Central memory CD8-positive, alpha-beta T cell (primary cell): ENCODE measurements around the gene KRT77.

ENCODE experiments used
- ATAC-seq: fragments of 150-1000 bp; cut with Tn5 transposase; replicated peaks from 2 replicates; pipeline ENCODE4 v1.10.0; 2022; ENCODE audit warnings: mild to moderate bottlenecking, moderate FRiP score, moderate number of reproducible peaks; ENCODE audit not compliant: poor library complexity, severe bottlenecking; ENCODE audit errors: extremely low read depth
- DNase-seq, 2 donors: peaks; one replicate each; pipeline ENCODE4 v3.0.0; 2021; ENCODE audit warnings: low spot score in 2 of 2
- H3K27ac Mint-ChIP-seq: one replicate; pipeline ENCODE4 v1.8.0; 2022; ENCODE audit warnings: low read depth, mild to moderate bottlenecking, moderate library complexity, mixed read lengths
- H3K27me3 Mint-ChIP-seq: one replicate; pipeline ENCODE4 v1.8.0; 2022; ENCODE audit warnings: mixed read lengths
- H3K36me3 Mint-ChIP-seq: one replicate; pipeline ENCODE4 v1.8.0; 2022; ENCODE audit warnings: mild to moderate bottlenecking, moderate library complexity, mixed read lengths; ENCODE audit not compliant: insufficient read depth
- H3K4me1 Mint-ChIP-seq: one replicate; pipeline ENCODE4 v1.8.0; 2022; ENCODE audit warnings: mixed read lengths
- H3K4me3 Mint-ChIP-seq: one replicate; pipeline ENCODE4 v1.8.0; 2022; ENCODE audit warnings: mild to moderate bottlenecking, moderate library complexity, mixed read lengths
- H3K9me3 Mint-ChIP-seq: one replicate; pipeline ENCODE4 v1.8.0; 2022; ENCODE audit warnings: mixed read lengths

The KRT77 gene

DNA sequence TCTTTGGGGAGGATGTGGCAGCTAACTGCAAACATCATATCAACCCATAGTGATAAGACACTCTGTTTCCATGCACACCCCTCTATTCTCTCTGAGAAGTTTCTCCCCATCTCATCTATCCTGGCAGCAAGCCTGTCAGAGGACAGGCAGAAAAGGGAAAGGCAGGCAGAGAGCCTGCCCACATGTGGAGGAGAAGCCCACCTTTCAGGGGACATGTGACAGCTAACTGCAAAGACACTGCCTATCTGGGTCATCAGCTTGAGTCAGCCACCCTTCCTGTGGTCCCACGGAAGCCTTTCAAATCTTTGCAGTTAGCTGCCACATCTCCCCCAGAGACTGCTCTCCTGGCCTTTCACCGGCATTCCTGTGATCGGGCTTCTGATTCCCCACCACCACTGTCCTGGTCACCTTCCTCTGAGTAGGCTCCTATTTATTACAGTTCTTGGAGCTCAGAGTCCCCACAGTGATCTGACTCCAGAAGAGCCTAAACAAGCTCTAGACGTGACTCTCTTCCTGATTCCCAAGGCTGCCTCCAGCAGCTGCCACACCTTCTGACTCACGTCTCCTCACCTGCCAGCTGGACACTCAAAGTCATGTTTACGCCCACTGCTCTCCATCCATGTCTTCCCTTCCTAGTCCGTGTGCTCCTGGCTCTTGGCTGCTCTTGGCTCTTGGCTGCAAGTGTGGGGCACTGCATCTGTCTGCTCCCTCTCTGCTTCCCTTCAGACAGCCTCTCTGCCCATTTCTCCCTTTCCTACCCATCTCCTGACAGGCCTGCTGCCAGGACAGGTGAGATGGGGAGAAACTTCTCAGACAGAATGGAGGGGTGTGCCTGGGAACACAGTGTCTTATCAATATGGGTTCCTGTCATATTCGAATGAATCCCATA is 15.6 kb downstream of the KRT77 start:
- peaks cover 34% of the 10 kb centered on the region for H3K4me1 Mint-ChIP-seq
- H3K36me3 Mint-ChIP-seq = peaks cover 8% of the 10 kb centered on the region
- H3K27ac Mint-ChIP-seq = peak overlapping the region; percentile 14
- H3K4me3 Mint-ChIP-seq = no peak overlapping the region
- H3K9me3 Mint-ChIP-seq = no peaks in the 10 kb centered on the region
- DNase-seq (no peak), ATAC-seq (no peak)
- H3K27me3 Mint-ChIP-seq = peaks cover 25% of the 10 kb centered on the region

DNA sequence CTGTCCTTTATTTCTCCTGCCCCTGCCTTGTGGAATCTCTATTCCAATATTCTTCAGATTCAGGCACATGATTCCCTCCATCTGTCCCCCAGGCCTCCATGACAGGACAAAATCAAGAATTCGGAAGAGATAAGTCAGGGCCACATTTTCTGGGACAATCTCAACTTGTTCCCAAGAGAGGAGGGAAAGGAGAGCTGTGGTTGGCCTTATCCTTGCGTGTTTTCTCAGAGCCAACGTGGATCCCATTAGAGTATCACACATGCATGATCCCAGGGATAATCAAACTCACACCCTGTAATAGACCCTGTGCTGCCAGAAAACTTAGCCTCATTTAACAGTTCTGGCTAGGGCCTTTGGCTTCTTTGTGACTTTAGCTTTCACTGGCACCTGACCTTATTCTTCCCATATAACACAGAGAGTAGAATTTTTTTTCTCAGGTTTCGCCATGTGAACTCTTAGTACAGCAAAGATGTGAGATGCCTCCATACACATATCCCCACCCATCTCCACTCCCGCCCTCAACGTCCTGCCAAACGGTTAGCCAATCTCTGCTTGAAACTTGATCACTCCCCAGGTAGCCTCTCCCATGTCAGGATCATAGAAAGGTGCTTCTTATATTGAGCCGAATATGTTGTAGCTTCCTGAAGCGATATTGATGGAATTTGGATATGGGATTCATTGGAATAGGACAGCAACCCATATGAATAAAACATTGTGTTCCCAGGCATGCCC is 16.4 kb downstream of the KRT77 start:
- no peak for DNase-seq
- peaks cover 35% of the 10 kb centered on the region for H3K4me1 Mint-ChIP-seq
- no peak overlapping the region for H3K4me3 Mint-ChIP-seq
- no peaks in the 10 kb centered on the region for H3K9me3 Mint-ChIP-seq
- H3K36me3 Mint-ChIP-seq = peaks cover 6% of the 10 kb centered on the region
- no peak overlapping the region for H3K27ac Mint-ChIP-seq
- ATAC-seq = no peak
- peaks cover 20% of the 10 kb centered on the region for H3K27me3 Mint-ChIP-seq

GRCh38 chr12:52686063-52686462 is 17.3 kb downstream of the KRT77 start:
- peaks cover 35% of the 10 kb centered on the region for H3K4me1 Mint-ChIP-seq
- no peak for DNase-seq

DNA sequence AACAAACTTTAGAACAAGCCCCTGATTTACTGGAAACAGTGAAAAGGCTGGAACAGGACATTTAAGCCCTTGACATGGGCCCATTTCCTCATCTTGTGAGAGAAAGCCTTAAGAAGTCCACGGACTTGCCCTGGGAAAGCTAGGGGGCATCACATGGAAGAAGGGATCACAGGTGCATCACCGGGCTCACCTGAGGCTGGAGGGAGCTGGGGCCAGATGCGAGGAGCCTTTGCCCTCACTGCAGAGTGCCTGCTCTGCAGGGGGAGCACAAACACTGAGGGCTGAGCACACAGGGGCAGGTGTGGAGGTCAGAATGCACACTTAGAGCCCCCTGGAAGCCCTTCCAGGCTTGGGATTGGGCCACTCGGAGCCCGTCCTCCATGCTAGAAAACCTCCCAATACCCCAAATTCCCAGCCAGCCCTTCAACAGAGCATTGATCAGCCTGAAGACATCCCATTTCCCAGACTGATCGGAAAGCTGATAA is 17.9 kb downstream of the KRT77 start:
- no peak overlapping the region for H3K27ac Mint-ChIP-seq
- H3K36me3 Mint-ChIP-seq = no peaks in the 10 kb centered on the region
- H3K9me3 Mint-ChIP-seq = no peaks in the 10 kb centered on the region
- no peak overlapping the region for H3K4me3 Mint-ChIP-seq
- DNase-seq (no peak), ATAC-seq (no peak)
- peaks cover 20% of the 10 kb centered on the region for H3K27me3 Mint-ChIP-seq
- H3K4me1 Mint-ChIP-seq = peaks cover 33% of the 10 kb centered on the region

More at GRCh38 chr12:52686063-52686462, 17.3 kb downstream of the KRT77 start:
- Mint-ChIP-seq H3K27me3 (peaks cover 20% of the 10 kb centered on the region), H3K36me3 (no peaks in the 10 kb centered on the region), H3K27ac (no peak overlapping the region), H3K9me3 (no peaks in the 10 kb centered on the region), H3K4me3 (no peak overlapping the region)
- no peak for ATAC-seq

DNA sequence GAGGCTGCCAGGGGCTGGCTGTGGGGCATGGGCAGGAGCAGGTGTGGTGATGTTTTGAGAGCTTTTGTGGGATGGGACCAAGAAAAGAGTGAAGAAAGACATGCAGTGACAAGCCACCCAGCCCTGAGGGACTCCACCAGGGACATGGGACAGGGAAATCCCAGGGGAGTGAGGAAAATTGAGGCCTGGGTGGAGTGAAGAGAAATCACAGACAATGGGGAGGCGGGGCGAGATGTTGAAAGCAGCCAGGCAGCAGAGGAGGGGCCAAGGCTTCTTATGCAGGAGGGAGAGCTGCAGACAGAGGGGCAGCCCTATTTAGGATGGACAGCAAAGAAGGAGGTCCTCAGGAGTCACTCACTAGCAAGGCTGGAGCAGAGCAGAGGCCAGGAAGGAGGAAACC is 18.9 kb downstream of the KRT77 start:
- H3K4me3 Mint-ChIP-seq = no peak overlapping the region
- no peak for DNase-seq
- no peaks in the 10 kb centered on the region for H3K36me3 Mint-ChIP-seq
- peaks cover 20% of the 10 kb centered on the region for H3K27me3 Mint-ChIP-seq
- H3K9me3 Mint-ChIP-seq = no peaks in the 10 kb centered on the region
- peak overlapping the region; percentile 30 for H3K27ac Mint-ChIP-seq
- no peak for ATAC-seq
- H3K4me1 Mint-ChIP-seq = peaks cover 38% of the 10 kb centered on the region

DNA sequence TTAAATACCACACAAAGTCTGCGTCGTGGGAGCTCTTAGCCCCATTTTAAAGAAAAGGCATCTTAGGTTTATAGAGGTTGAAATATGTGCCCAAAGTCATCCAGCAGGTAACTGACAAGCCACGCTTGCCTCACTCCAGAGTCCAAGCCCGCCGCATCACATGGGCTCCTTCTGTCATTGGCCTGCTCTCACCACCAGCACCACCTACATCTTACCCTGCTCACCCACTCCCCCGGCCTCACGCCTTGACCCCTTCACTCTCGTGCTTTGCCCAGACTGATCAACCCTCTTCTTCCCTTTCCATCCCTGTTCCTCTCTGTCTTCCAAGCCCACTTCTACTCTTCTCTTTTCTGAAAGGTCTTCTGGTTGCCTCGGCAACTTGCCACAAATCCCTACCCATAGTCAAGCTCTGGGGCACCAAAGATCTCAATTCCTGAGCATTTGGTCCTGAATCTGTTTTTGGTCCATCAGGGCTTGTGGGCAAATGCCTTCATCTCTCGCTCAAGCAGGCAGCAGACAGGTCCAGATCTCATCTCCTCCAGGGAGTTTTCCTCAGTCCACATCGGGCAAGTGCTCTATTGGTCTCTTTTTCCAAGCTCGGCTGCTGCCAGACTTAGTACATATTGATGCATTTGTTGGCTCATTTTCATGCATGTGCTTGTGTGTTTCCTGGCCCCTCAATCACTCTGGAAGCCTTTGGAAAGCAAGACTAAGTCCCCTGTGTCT is 19.6 kb downstream of the KRT77 start:
- peaks cover 18% of the 10 kb centered on the region for H3K27me3 Mint-ChIP-seq
- no peak for ATAC-seq

DNA sequence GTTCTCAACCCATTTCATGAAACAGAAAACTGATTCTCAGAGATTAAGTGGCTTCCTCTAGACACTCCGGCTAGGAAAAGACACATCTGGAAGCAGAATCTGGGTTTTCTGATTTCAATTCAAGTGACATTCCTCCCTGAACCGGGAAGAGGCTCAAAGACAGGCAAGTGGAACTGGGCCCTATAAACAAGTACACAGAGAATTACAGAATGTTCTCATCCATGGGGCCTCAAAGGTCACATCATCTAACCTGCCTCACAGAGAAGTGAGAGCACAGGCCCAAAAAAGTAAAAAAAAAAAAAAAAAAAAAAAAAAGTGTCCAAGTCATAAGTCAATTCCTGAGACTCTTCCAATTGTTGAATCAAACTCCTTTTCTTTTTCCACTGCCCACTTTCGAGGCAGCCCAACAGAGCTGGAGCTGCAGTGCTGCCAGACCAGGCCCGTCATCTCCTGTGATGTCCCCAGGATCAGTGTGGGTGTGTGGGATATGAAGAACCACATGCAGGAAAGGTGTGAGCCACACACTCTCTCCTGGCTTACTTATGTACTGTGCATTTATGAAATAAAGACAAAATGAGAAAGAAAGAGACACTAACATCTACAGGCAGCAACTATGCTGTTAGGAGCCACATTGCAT is 20.3 kb downstream of the KRT77 start:
- H3K36me3 Mint-ChIP-seq = no peaks in the 10 kb centered on the region
- DNase-seq (no peak), ATAC-seq (no peak)
- peaks cover 16% of the 10 kb centered on the region for H3K27me3 Mint-ChIP-seq
- H3K9me3 Mint-ChIP-seq = no peaks in the 10 kb centered on the region
- no peak overlapping the region for H3K27ac Mint-ChIP-seq
- H3K4me1 Mint-ChIP-seq = peaks cover 37% of the 10 kb centered on the region
- no peak overlapping the region for H3K4me3 Mint-ChIP-seq

More for the DNA sequence above, 19.6 kb downstream of the KRT77 start:
- Mint-ChIP-seq H3K27ac (peak overlapping the region; percentile 30), H3K9me3 (no peaks in the 10 kb centered on the region), H3K36me3 (no peaks in the 10 kb centered on the region), H3K4me1 (peaks cover 38% of the 10 kb centered on the region), H3K4me3 (no peak overlapping the region)
- DNase-seq = no peak

DNA sequence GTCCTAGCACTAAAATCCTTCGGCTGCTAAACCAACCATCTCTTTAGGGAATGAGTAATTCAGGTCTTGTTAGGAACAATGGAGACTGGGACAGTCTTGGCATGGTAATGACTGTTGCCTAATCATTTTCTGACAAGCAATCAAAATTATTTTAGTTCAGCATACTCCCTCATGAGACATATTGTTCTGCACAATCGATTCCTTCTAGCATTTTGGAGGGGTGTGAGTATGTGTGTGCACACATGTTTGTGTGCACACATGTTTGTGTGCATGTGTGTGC is 21.0 kb downstream of the KRT77 start:
- Mint-ChIP-seq H3K27me3 (peaks cover 19% of the 10 kb centered on the region), H3K4me3 (no peak overlapping the region), H3K9me3 (no peaks in the 10 kb centered on the region), H3K27ac (no peak overlapping the region), H3K4me1 (peaks cover 29% of the 10 kb centered on the region), H3K36me3 (no peaks in the 10 kb centered on the region)
- ATAC-seq (no peak), DNase-seq (no peak)

DNA sequence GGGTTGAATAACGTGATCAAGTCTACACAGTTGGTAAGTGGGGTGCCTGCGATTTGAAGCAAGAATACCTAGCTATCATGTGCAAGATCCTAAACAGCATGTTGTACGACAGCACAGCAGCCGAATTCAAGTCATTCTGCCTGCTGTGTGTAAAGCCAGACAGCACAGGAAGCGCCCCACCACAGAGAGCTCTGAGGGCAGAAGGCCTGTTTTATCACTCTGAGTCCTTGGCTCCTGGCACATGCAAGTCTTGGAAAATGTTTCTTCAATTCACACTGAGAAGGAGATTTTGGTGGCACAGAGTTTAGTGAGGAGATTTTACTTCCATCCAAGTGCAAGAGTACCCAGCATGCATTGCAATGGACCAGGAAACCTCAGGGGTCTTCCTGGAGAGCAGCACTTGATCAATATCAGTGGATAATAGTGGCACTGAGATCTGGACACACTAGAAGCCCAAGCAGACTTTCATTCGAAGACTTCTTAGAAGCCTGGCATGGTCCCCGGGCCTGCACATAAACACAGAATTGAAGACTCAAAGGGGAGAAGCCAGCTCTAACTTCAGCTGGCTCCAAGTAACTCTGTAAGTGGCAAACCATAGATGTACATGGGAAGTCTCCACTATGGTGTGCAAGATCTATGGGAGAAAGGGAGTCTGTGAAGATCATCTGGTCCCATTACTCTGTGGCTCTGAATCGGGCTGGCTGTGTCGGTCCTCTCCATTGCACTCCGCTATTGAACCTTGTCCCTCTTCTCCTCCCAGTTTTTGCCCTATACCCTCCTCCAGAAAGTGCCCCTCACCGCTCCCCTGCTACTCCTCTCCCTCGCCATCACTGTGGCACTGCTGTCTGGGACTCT is 21.6 kb downstream of the KRT77 start:
- Mint-ChIP-seq H3K4me3 (no peak overlapping the region), H3K36me3 (no peaks in the 10 kb centered on the region), H3K4me1 (peaks cover 27% of the 10 kb centered on the region), H3K27me3 (peaks cover 19% of the 10 kb centered on the region), H3K27ac (peak overlapping the region; percentile 70), H3K9me3 (no peaks in the 10 kb centered on the region)
- DNase-seq (peak in 1 of 2 donors; percentile 25), ATAC-seq (peak; percentile 98)

- Mint-ChIP-seq H3K36me3 (no peaks in the 10 kb centered on the region), H3K9me3 (no peaks in the 10 kb centered on the region), H3K4me1 (peaks cover 27% of the 10 kb centered on the region), H3K4me3 (no peak within 1 kb of the TSS), H3K27me3 (peaks cover 30% of the 10 kb centered on the region), H3K27ac (peak within 1 kb of the TSS; percentile 70)
- ATAC-seq = no peak
- DNase-seq = no peak
Measured at GRCh38 chr12:52680363-52680762, 23.0 kb downstream of the KRT77 start, which contains the start of gene KRT1. Gene KRT1, minus strand, starts transcription at chr12:52680407. Its CDS starts 59 bp downstream, at chr12:52680348.

- peaks cover 27% of the 10 kb centered on the region for H3K4me1 Mint-ChIP-seq
- DNase-seq (no peak), ATAC-seq (no peak)
- peaks cover 30% of the 10 kb centered on the region for H3K27me3 Mint-ChIP-seq
- no peaks in the 10 kb centered on the region for H3K36me3 Mint-ChIP-seq
- H3K9me3 Mint-ChIP-seq = no peaks in the 10 kb centered on the region
- no peak overlapping the region for H3K27ac Mint-ChIP-seq
- no peak overlapping the region for H3K4me3 Mint-ChIP-seq
Measured at GRCh38 chr12:52679875-52680274, 23.4 kb downstream of the KRT77 start.
